H1 (cell line): ENCODE results near the gene COL6A2.

Source experiments
- CBX5 ChIP-seq: fragments of 300-800, 300-1000 bp; sonication (generic); IDR thresholded peaks from 2 replicates; pipeline ENCODE4 v1.7.1; 2016; ENCODE audit warnings: antibody characterized with exemption, low read length, low read depth
- CEBPB ChIP-seq: IDR thresholded peaks from 2 replicates; pipeline ENCODE4 v1.6.1; 2012; ENCODE audit warnings: low read depth, low read length
- CTCF ChIP-seq, 3 experiments: IDR thresholded peaks; 1 replicate in 2 of 3; 2 replicates in 1 of 3; pipeline versions ENCODE4 v1.5.1 to v1.6.1; 2011; ENCODE audit warnings: low read length in 3 of 3, mild to moderate bottlenecking in 3 of 3, inconsistent platforms in 2 of 3, low read depth in 1 of 3, moderate library complexity in 1 of 3; ENCODE audit not compliant: insufficient read depth in 1 of 3; ENCODE audit errors: control extremely low read depth in 1 of 3
- POLR2A ChIP-seq, 2 experiments: IDR thresholded peaks; 1 replicate in 1 of 2; 2 replicates in 1 of 2; pipeline ENCODE4 v1.6.1; 2011; ENCODE audit warnings: low read depth in 2 of 2, low read length in 2 of 2, mild to moderate bottlenecking in 2 of 2; ENCODE audit errors: control extremely low read depth in 1 of 2
- POLR2AphosphoS5 ChIP-seq: IDR thresholded peaks from 2 replicates; pipeline ENCODE4 v1.6.1; 2011; ENCODE audit warnings: low read depth, low read length
- YY1 ChIP-seq: IDR thresholded peaks from 2 replicates; pipeline ENCODE4 v1.6.1; 2011; ENCODE audit warnings: low read depth, mild to moderate bottlenecking, low read length

GRCh38 chr21:46128933-46129571 is 31.1 kb downstream of the COL6A2 start:
- TF ChIP-seq CTCF (IDR thresholded peaks at IDR 0.05; ENCODE audit: control extremely low read depth in 1 of 3, insufficient read depth in 1 of 3, low read depth in 1 of 3, low read length in 3 of 3) = no peak
- TF ChIP-seq POLR2AphosphoS5 = no peak
- no peak for TF ChIP-seq YY1
- no peak for TF ChIP-seq CBX5
- TF ChIP-seq CEBPB = no peak
- no peak for TF ChIP-seq POLR2A (IDR thresholded peaks at IDR 0.05; ENCODE audit: control extremely low read depth in 1 of 2, low read depth in 2 of 2, low read length in 2 of 2)
